ENCODE measurements around the gene USP48. TPM values are rescaled to one million over a fixed set of nuclear protein-coding genes. Genes with fewer than 3 reads are reported as not detected.

USP48 gene
- total RNA-seq, 1 experiment from 2014 or later = 84.8 TPM

GRCh38 chr1:21725748-21726392, 57.1 kb downstream of the USP48 start:
- no CpG with 5 or more reads among the region's 1 CpG for WGBS (ENCODE audit: extremely low coverage, insufficient read length, low lambda C conversion rate)
- H3K4me2 ChIP-seq (ENCODE audit: insufficient read depth, insufficient read length, low read length) = no peak overlapping the region
- no peak overlapping the region for H4K8ac ChIP-seq (replicated peaks; ENCODE audit: insufficient read length, low read depth, low read length)
- Mint-ChIP-seq H3K9me3 (no peaks in the 10 kb centered on the region), H3K36me3 (ENCODE audit: insufficient read depth in 1 of 3, low read depth in 3 of 3) (peaks cover 12 to 67% (median 43%) of the 10 kb centered on the region in 3 experiments; a peak in 6 of 7 replicates), H3K4me1 (peaks cover 6 to 9% of the 10 kb centered on the region in 2 experiments; a peak in 3 of 4 replicates), H3K4me3 (no peak overlapping the region), H3K27me3 (ENCODE audit: low read depth) (no peaks in the 10 kb centered on the region), H3K27ac (peak overlapping the region in 2 of 3 experiments; percentile 64 to 77; a peak in 3 of 7 replicates)
- no peak overlapping the region for H3K9ac ChIP-seq (ENCODE audit: extremely low read depth, insufficient read length, low read length)
- no peak overlapping the region for H3K4ac ChIP-seq (ENCODE audit: low read depth, low read length)
- H2AK5ac ChIP-seq (ENCODE audit: insufficient read length, low read length) = no peak overlapping the region
- no peak overlapping the region for H2BK15ac ChIP-seq (ENCODE audit: low read depth, low read length)
- no peak overlapping the region for H2BK20ac ChIP-seq (ENCODE audit: low read depth, low read length, poor library complexity, severe bottlenecking)
- H3K18ac ChIP-seq (ENCODE audit: insufficient read length, low read depth, low read length) = no peak overlapping the region
- H2BK12ac ChIP-seq (ENCODE audit: insufficient read length, low read depth, low read length) = no peak overlapping the region
- H4K5ac ChIP-seq (ENCODE audit: insufficient read length, low read depth, low read length) = no peak overlapping the region
- TF ChIP-seq, protein P1, sequence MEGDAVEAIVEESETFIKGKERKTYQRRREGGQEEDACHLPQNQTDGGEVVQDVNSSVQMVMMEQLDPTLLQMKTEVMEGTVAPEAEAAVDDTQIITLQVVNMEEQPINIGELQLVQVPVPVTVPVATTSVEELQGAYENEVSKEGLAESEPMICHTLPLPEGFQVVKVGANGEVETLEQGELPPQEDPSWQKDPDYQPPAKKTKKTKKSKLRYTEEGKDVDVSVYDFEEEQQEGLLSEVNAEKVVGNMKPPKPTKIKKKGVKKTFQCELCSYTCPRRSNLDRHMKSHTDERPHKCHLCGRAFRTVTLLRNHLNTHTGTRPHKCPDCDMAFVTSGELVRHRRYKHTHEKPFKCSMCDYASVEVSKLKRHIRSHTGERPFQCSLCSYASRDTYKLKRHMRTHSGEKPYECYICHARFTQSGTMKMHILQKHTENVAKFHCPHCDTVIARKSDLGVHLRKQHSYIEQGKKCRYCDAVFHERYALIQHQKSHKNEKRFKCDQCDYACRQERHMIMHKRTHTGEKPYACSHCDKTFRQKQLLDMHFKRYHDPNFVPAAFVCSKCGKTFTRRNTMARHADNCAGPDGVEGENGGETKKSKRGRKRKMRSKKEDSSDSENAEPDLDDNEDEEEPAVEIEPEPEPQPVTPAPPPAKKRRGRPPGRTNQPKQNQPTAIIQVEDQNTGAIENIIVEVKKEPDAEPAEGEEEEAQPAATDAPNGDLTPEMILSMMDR (conservative IDR thresholded peaks at IDR 0.05) = no peak
- H3K27ac ChIP-seq (ENCODE audit: insufficient read length, low read depth, low read length) = no peak overlapping the region
- no peaks in the 10 kb centered on the region for H3K79me1 ChIP-seq (ENCODE audit: insufficient read depth, low read depth, low read length, poor library complexity, severe bottlenecking)
- no peak overlapping the region for H3K14ac ChIP-seq (ENCODE audit: insufficient read depth, low read length)
- H3T11ph ChIP-seq (ENCODE audit: low read length) = no peak overlapping the region
- no peaks in the 10 kb centered on the region for H3K23me2 ChIP-seq (ENCODE audit: insufficient read length, low read depth, low read length, poor library complexity, severe bottlenecking)
- no peak overlapping the region for H3K23ac ChIP-seq (ENCODE audit: insufficient read length, low read depth, low read length)
- DNase-seq = no peak
- no peaks in the 10 kb centered on the region for H3K4me1 ChIP-seq (ENCODE audit: insufficient read depth, low read length)
- no peak overlapping the region for H2BK5ac ChIP-seq (ENCODE audit: insufficient read length, low read length)
- no peak overlapping the region for H2BK120ac ChIP-seq (ENCODE audit: low read depth, low read length, poor library complexity, severe bottlenecking)
- H3K56ac ChIP-seq (ENCODE audit: insufficient read length, low read depth, low read length) = no peak overlapping the region
- no peak overlapping the region for H4K91ac ChIP-seq (ENCODE audit: insufficient read length, low read depth, low read length)
- H4K20me1 ChIP-seq (ENCODE audit: control insufficient read depth, insufficient read depth, insufficient read length) = no peaks in the 10 kb centered on the region
- no peaks in the 10 kb centered on the region for H3K79me2 ChIP-seq (ENCODE audit: insufficient read depth, low read length)
- no peaks in the 10 kb centered on the region for H3K27me3 ChIP-seq (ENCODE audit: insufficient read depth, low read length)
- H3K9me3 ChIP-seq (ENCODE audit: control insufficient read depth, low read depth, low read length) = no peaks in the 10 kb centered on the region
- H2AFZ ChIP-seq (ENCODE audit: low read length) = no peak overlapping the region
